ENCODE measurements around the gene CSRP1. TPM values are rescaled to one million over a fixed set of nuclear protein-coding genes. Genes with fewer than 3 reads are reported as not detected.

CSRP1 gene
- total RNA-seq, 2 experiments from 2014 or later = 46.4 to 89.8 TPM

DNA sequence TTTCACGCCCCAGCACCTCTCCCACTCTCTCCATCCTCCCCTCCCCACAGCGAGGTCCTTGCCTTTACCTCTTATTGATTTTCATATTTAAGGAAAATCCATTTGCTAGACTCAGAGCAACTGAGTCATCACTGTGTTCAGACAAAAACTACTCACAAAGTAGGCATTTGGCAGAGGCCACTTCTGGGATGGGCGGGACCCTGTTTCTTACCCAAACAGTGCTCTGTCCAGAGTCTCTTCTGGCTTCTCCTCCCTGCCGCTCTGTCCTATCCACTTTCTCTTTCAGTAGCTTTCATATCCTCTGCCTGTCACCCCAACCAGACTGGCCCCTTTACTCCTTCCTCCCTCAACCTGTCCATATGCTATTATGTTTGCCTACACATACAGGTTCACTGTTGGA lies 29.6 kb upstream of the CSRP1 start:
- no peaks in the 10 kb centered on the region for H3K36me3 ChIP-seq (ENCODE audit: insufficient read depth, low read length)
- CTCF ChIA-PET (ENCODE audit: unreplicated experiment) = no interaction called here
- H3K79me2 ChIP-seq (ENCODE audit: insufficient read depth, low read depth, low read length) = no peaks in the 10 kb centered on the region
- BruUV-seq (replicated peaks) = no TSS peak
- TF ChIP-seq, protein P1, sequence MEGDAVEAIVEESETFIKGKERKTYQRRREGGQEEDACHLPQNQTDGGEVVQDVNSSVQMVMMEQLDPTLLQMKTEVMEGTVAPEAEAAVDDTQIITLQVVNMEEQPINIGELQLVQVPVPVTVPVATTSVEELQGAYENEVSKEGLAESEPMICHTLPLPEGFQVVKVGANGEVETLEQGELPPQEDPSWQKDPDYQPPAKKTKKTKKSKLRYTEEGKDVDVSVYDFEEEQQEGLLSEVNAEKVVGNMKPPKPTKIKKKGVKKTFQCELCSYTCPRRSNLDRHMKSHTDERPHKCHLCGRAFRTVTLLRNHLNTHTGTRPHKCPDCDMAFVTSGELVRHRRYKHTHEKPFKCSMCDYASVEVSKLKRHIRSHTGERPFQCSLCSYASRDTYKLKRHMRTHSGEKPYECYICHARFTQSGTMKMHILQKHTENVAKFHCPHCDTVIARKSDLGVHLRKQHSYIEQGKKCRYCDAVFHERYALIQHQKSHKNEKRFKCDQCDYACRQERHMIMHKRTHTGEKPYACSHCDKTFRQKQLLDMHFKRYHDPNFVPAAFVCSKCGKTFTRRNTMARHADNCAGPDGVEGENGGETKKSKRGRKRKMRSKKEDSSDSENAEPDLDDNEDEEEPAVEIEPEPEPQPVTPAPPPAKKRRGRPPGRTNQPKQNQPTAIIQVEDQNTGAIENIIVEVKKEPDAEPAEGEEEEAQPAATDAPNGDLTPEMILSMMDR (conservative IDR thresholded peaks at IDR 0.05; ENCODE audit: low read length) = no peak
- TF ChIP-seq EZH2phosphoT487 (IDR thresholded peaks at IDR 0.05; ENCODE audit: borderline replicate concordance, low read depth, low read length) = no peak
- POLR2A ChIA-PET = no interaction called here
- H3K4me2 ChIP-seq (ENCODE audit: low read length) = no peak overlapping the region
- H2AFZ ChIP-seq (ENCODE audit: low read length) = no peak overlapping the region
- no peaks in the 10 kb centered on the region for H3K9me3 ChIP-seq (ENCODE audit: low read length)
- peaks cover 12% of the 10 kb centered on the region for H3K4me1 ChIP-seq (ENCODE audit: insufficient read depth, low read length, poor library complexity, severe bottlenecking)
- no peak overlapping the region for H3K27ac ChIP-seq (ENCODE audit: low read depth, low read length, poor library complexity, severe bottlenecking)
- H4K20me1 ChIP-seq (ENCODE audit: insufficient read depth, low read length) = no peaks in the 10 kb centered on the region
- DNase-seq (ENCODE audit: low spot score) = no peak
- no peaks in the 10 kb centered on the region for H3K9me2 ChIP-seq (ENCODE audit: insufficient read depth, low read length)
- H3K4me3 ChIP-seq (ENCODE audit: low read depth, low read length, poor library complexity, severe bottlenecking) = no peak overlapping the region
- intact Hi-C loops (cut with micrococcal nuclease; ENCODE audit: unreplicated experiment) = no loop called here

DNA sequence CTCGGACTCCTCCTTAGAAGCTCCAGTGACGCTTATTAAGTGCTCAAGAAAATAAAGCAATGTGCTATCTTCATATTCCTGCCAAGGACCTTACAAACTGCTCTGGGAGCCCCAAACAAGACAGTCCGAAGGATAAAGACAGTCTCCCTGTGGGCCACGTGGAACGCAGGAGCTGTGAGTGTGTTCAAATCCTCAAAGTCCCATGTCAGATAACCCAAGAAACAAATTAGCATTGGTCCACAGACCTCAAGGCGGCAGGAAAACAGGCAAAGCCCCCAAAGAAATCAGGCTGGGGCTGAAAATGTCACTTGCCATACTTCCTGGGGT lies 29.0 kb upstream of the CSRP1 start:
- no peaks in the 10 kb centered on the region for H3K79me2 ChIP-seq (ENCODE audit: insufficient read depth, low read depth, low read length)
- no peak overlapping the region for H2AFZ ChIP-seq (ENCODE audit: low read length)
- H3K4me3 ChIP-seq (ENCODE audit: low read depth, low read length, poor library complexity, severe bottlenecking) = no peak overlapping the region
- no peaks in the 10 kb centered on the region for H3K9me3 ChIP-seq (ENCODE audit: low read length)
- H3K27ac ChIP-seq (ENCODE audit: low read depth, low read length, poor library complexity, severe bottlenecking) = no peak overlapping the region
- no peaks in the 10 kb centered on the region for H4K20me1 ChIP-seq (ENCODE audit: insufficient read depth, low read length)
- H3K4me1 ChIP-seq (ENCODE audit: insufficient read depth, low read length, poor library complexity, severe bottlenecking) = peaks cover 9% of the 10 kb centered on the region
- no peaks in the 10 kb centered on the region for H3K36me3 ChIP-seq (ENCODE audit: insufficient read depth, low read length)
- H3K9me2 ChIP-seq (ENCODE audit: insufficient read depth, low read length) = no peaks in the 10 kb centered on the region
- DNase-seq (ENCODE audit: low spot score) = no peak
- ChIA-PET CTCF (ENCODE audit: unreplicated experiment) (no interaction called here), POLR2A (no interaction called here)
- intact Hi-C loops (cut with micrococcal nuclease; ENCODE audit: unreplicated experiment) = no loop called here
- BruUV-seq (replicated peaks) = no TSS peak
- TF ChIP-seq, protein P1 (conservative IDR thresholded peaks at IDR 0.05; ENCODE audit: low read length) = no peak
- TF ChIP-seq EZH2phosphoT487 (IDR thresholded peaks at IDR 0.05; ENCODE audit: borderline replicate concordance, low read depth, low read length) = no peak
- no peak overlapping the region for H3K4me2 ChIP-seq (ENCODE audit: low read length)

DNA sequence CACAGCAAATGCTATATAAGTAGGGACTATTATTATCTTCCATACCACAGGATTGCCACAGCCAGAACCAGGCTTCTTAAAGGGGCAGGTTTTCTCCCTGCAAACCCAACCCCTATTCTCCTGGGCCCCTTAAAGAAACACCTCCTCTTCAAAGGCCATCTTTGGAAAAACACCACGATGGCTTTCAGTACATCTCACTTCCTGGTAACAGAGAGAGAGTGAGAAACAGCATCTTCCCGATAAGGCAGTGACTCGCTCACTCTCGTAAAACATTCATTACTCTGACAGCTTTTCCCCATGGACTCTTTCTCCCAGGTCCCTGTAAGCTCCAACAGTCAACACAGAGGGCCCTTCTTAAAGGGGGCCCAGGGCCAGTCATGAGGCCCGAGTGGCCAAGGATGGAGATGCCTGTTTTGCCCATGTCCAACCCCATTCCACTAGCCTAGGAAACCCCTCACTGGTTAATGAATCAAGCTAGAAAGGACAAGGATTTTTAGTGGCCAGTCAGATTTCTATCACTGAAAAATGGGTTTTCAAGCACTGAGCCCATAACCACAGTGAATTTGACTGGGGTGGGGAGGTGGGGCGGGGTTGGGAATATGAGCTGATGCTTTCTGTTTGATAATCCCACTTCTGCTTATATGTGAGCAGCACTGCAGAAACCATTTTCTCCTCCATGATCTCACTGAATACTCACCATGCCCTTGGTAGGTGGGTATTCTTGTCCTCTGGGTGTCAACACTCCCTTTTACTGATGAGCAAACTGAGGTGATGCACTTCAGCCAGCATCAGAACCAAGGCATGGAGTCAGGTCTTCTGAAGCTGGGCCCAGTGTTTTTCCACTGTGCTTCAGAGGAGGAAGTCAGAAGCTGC lies 28.4 kb upstream of the CSRP1 start:
- TF ChIP-seq EZH2phosphoT487 (IDR thresholded peaks at IDR 0.05; ENCODE audit: borderline replicate concordance, low read depth, low read length) = no peak
- TF ChIP-seq, protein P1 (conservative IDR thresholded peaks at IDR 0.05; ENCODE audit: low read length) = no peak
- no peaks in the 10 kb centered on the region for H3K9me2 ChIP-seq (ENCODE audit: insufficient read depth, low read length)
- H3K4me2 ChIP-seq (ENCODE audit: low read length) = no peak overlapping the region
- H3K79me2 ChIP-seq (ENCODE audit: insufficient read depth, low read depth, low read length) = no peaks in the 10 kb centered on the region
- H3K27ac ChIP-seq (ENCODE audit: low read depth, low read length, poor library complexity, severe bottlenecking) = no peak overlapping the region
- BruUV-seq (replicated peaks) = no TSS peak
- H2AFZ ChIP-seq (ENCODE audit: low read length) = no peak overlapping the region
- intact Hi-C loops (cut with micrococcal nuclease; ENCODE audit: unreplicated experiment) = no loop called here
- H3K4me1 ChIP-seq (ENCODE audit: insufficient read depth, low read length, poor library complexity, severe bottlenecking) = peaks cover 3% of the 10 kb centered on the region
- ChIA-PET POLR2A (interaction anchor here (0.7 kb wide), 1 partner anchor 11 kb away, joined by 9 read pairs; no protein-coding TSS in a partner anchor), CTCF (ENCODE audit: unreplicated experiment) (no interaction called here)
- H3K36me3 ChIP-seq (ENCODE audit: insufficient read depth, low read length) = no peaks in the 10 kb centered on the region
- no peak for DNase-seq (ENCODE audit: low spot score)
- no peaks in the 10 kb centered on the region for H3K9me3 ChIP-seq (ENCODE audit: low read length)
- H4K20me1 ChIP-seq (ENCODE audit: insufficient read depth, low read length) = no peaks in the 10 kb centered on the region
- no peak overlapping the region for H3K4me3 ChIP-seq (ENCODE audit: low read depth, low read length, poor library complexity, severe bottlenecking)
